Fibroblast of upper back skin (primary cell): Measurements from ENCODE around the gene TAF6L.
"Not testable (repeated sequence)": the region's sequence is repeated elsewhere in the genome, so short reads cannot be mapped to it uniquely, and the experiment has no call there.

ENCODE experiments used
- DNase-seq: peaks from one replicate; pipeline ENCODE4 v3.0.0-alpha.2; 2013

The TAF6L gene

DNA sequence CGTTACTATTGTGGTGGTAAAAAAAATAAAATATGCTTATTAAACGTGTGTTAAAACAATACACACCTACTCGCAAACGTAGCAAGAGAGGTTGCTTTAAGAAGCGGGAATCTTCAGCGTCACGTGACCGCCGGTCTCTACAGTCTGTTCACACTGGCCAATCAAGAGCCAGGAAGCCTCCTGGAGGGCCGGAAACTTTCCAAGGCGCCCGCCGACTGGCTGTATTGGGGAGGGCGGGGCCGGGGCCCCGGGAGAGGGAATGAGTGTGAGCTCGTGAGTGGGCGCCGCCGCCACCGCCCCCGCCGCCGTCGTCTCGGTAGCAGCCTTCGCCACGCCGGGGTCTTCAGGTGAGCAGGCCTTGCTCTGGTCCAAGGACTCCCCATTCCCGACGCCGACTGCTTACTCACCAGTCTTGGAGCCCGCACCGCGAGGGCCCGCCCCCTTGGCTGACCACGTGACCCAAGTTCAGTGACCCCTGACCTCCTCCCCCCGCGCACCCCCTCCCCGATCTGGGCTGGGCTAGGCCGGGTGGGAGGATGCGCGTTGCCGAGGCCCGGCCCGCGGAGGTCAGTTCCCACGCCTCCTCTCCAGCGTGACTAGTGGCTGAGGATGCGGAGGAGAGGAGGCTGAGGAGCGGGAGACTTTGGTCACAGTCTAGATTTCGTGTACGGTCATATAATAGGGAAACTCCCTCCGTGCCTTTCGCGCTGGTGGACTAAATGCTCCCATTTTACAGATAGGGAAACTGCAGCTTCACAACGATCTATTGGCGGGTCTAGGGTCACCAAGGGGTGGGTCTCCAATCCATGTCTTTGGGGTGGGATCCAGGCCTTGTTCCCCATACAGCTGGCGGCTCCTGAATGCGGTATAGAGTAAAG is at the start of gene TAF6L:
Gene TAF6L, plus strand, starts transcription at position 253 of the 878 bp plus-strand sequence. CDS start 4,388 bp downstream, outside the sequence.
- DNase-seq, result peak; percentile 97

DNA sequence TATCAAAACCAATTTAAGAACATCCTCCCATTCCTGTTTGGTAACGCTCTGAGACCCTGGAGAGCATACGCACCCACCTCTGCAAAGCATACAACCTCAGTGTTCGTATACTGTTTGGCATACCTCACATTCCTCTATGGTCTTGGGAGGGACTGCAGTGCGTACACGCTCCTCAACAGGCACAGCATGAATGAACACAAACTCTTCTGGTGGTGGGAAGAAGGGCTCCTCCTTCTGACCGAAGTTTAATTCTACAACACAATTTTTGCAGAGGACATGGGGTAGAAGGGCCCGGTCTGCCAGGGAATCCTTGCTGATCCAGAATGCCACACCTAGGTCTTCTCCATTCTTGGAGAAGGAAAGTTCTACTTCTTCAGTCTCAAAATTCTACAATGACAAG is 49.2 kb upstream of the TAF6L start:
- DNase-seq, result peak; percentile 53

- no peak for DNase-seq
These were observed 47.0 kb upstream of the TAF6L start for GRCh38 chr11:62724171-62724570.

- no peak for DNase-seq
These were observed 45.5 kb upstream of the TAF6L start for GRCh38 chr11:62725646-62726045.

DNA sequence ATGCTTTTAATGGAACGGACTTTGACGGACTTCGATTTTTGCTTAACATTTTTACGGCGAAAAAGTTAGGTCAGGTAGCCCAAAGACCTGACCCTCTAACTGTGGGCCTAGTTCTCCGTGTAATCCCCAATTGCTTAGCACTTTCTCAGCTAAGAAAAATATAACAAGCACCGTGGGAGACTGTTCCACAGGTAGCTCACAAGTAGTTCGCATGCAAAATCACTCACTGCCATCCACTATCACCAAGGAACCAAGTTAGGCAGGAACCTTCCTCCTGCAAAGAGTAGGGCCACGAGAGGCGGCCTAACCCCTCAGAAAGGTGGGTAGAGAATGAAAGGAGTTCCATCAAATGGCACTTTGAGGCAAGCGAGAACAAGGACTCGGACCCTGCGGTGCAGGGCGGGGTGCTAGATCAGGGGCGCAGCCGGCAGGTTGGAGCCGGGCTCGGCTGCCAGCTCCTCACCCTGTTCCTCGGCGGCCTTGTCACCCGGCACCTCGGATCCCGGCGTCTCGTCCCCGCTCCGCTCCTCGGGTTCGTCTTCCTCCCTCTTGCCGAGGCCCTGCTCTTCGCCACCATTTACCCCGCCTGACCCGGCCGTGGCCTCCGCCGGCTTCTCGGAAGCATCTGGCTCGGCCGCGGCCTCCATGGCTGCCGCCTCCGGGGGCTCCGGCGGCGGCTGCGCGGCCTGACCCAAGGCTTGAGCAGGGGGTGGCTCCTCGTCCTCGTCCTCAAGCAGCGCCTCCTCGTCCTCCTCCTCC is 44.9 kb upstream of the TAF6L start:
- no peak for DNase-seq

DNA sequence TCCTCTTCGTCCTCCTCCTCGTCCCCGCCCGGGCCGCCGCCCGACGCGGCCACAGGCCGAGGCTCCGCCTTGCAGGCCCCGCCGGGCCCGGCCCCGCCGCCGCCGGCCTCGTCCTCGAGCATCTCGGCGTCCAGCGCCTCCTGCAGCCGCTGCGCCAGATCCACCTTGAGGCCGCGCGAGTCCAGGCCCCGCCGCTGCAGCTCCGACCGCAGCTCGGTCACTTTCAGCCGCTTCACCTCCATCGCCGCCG is 44.4 kb upstream of the TAF6L start:
- no peak for DNase-seq

GRCh38 chr11:62727165-62727871 is 43.9 kb upstream of the TAF6L start, which contains the start of gene HNRNPUL2:
Gene HNRNPUL2, minus strand, starts transcription at chr11:62727457. Its CDS starts 301 bp downstream, at chr11:62727156.
- DNase-seq, result peak; percentile 99

DNA sequence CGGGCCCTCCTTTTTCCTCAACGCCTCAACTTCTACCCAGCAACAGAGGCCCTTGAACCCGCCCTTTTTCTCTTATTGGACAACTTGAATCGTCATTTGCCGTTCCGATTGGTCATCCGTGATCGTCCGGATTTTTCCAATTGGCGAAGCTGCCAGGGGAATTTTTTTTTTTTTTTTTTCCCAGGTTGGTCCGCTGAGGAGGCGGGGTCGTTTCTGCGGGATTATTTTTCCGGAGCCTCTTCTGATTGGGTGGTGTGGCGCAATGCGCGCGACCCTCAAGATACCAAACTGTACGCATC is 43.4 kb upstream of the TAF6L start:
- peak; percentile 99 for DNase-seq

- DNase-seq, result peak; percentile 87
These were observed 42.8 kb upstream of the TAF6L start, which contains the start of gene TTC9C for GRCh38 chr11:62728171-62728988. Gene TTC9C, plus strand, starts transcription at chr11:62728486. Its CDS starts 363 bp downstream, at chr11:62728849.

DNA sequence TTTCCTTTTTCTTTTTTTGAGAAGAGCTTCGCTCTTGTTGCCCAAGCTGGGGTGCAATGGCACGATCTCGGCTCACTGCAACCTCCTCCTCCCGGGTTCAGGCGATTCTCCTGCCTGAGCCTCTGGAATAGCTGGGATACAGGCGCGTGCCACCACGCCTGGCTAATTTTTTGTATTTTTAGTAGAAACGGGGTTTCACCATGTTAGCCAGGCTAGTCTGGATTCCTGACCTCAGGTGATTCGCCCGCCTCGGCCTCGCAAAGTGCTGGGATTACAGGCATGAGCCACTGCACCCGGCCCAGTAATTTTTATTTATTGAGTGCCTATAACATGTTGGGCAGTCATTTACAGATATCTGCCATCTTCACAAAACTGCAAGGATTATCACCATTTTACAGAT is 41.1 kb upstream of the TAF6L start:
- not testable (repeated sequence) for DNase-seq

GRCh38 chr11:62732830-62733229 is 38.4 kb upstream of the TAF6L start:
- DNase-seq, result peak; percentile 30

DNA sequence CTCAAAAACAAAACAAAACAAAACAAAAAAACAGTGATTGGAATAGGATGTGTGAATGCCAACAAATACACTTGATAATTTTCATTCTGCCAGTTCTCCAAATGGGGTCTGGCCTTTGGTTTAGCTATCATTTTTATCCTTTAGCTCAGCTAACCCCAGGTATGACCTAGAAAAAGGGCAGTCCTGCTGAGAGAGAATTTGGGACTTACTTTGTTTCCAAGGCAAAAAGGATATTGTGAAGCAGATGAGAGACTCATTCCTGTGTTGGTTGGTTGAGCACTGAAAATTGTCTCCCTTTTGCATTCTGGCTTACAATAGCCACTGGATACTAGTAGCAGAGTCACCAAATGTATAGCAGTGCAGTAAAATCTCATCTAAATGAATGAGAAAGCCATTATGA is 34.0 kb upstream of the TAF6L start:
- no peak for DNase-seq

DNA sequence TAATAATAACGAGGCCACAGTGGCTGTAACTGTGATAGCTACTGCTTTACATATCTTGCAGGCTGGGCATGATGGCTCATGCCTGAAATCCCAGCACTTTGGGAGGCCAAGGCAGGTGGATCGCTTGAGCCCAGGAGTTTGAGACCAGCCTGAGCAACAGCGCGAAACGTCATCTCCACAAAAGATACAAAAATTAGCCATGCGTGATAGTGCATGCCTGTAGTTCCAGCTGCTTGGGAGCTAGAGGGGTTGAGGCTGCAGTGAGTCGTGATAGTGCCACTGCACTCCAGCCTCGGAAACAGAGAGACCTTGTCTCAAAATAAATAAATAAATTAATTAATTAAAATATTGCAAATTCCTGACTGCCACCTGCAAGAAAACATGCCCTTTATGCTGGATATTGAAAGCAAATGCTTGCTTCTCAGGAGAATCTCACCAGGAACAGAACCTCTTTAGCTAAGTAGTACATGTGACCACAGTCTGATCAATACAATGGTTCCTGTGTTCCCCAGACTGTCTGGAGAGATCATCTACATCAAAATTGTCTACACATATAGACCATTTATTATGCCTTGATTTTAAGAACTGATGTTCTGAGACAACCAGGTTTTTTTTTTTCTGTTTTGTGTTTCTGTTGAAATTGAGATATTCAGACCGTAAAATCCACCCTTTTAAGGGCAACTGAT is 23.6 kb upstream of the TAF6L start:
- no peak for DNase-seq

DNA sequence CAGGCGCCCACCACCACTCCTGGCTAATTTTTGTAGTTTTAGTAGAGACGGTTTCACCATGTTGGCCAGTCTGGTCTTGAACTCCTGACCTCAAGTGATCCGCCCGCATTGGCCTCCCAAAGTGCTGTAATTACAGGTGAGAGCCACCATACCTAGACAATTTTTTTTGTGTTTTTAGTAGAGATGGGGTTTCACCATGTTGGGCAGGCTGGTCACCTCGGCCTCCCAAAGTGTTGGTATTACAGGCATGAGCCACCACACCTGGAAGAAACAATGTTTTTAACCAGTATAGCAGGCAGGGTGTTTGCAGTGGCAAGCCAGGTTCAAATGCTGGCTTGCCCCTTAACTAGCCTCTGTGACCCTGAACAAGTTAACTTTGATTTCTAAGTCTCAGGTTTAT is 21.3 kb upstream of the TAF6L start:
- not testable (repeated sequence) for DNase-seq

DNA sequence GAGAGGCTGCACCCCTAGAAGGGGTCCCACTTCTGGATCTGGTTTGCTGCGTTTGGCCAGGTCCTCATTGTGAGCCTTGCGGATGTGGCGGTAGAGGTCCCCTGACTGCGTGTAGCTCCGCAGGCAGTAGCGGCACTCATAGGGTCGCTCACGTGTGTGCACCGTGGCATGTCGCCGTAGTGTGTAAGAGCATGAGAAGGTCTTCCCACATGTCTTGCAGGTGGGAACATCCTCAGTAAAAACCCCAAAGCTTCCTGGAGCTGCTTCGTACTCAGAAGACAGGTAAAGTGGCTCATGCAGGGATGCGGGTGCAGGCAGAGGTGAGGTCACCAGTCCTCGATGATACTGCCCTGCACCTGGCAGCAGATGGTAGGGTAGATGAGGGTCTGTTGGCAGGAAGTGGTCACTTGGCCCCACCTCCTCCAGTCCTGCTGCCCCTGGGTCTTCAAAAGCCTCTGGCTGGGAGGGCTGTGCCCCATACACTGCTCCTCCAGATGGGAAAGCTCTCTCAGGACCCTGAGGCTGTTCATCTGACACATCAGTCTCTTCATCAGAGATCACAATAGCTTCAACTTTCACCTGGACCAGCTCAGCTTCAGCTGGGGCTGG is 18.9 kb upstream of the TAF6L start:
- DNase-seq, result no peak

- no peak for DNase-seq
These were observed 18.0 kb upstream of the TAF6L start for GRCh38 chr11:62752994-62753735.

- DNase-seq, result peak; percentile 99
These were observed 17.2 kb upstream of the TAF6L start, which contains the start of gene ZBTB3 for GRCh38 chr11:62753736-62754603. Gene ZBTB3, minus strand, starts transcription at chr11:62754160. Its CDS starts 496 bp downstream, at chr11:62753664.

DNA sequence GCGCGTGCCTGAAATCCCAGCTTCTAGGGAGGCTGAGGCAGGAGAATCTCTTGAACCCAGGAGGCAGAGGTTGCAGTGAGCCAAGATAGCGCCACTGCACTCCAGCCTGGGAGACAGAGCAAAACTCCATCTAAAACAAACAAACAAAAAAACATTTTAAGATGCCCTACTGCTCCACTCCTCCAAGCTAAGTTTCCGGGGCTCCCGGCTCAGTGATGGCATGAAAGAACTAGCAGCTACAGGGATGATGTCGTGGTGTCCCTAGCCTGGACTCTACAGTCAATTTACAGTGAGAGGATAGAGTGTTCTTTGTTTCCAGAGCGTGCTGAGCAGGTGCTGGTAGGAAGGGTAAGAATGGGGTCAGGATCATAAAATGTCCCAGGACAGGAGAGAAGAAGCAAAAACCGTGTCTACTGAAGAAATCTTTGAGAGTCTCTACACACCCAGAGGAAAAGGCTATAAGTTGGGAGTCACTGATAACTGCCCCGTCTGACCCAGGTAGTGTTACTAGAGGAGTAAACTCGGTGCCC is 16.0 kb upstream of the TAF6L start:
- no peak for DNase-seq
